HEK293 (cell line): ENCODE data around the gene PSAP.
A peak's percentile ranks its signal among the peaks of the same experiment; 100 is the strongest.

Experiments used
- CTCF ChIA-PET: fragments of 350-600 bp; formaldehyde crosslinking; extraction: SDS; loops from one replicate; lab custom pipeline; 2021; ENCODE audit warnings: antibody characterized with exemption; lab: Yijun Ruan, JAX
- POLR2A ChIA-PET: fragments of 300-600 bp; formaldehyde crosslinking; extraction: SDS; loops from one replicate; lab custom pipeline; 2020; ENCODE audit warnings: antibody characterized with exemption, inconsistent platforms; lab: Yijun Ruan, JAX
- H3K27ac ChIP-seq: fragments of 200-500 bp; sonication (Bioruptor generic); 2 replicates; pipeline ENCODE4 v1.5.1; 2014; ENCODE audit warnings: low read depth, low read length, control low read depth, inconsistent platforms; ENCODE audit errors: extremely low read depth
- H3K36me3 ChIP-seq, 2 experiments: fragments of 200-500 bp in 1 of 2; sonication (Bioruptor generic) in 1 of 2; 1 replicate in 1 of 2; 2 replicates in 1 of 2; pipeline ENCODE4 v1.5.1; 2014 to 2017; ENCODE audit warnings: inconsistent platforms in 2 of 2, low read length in 2 of 2; ENCODE audit not compliant: control insufficient read depth in 2 of 2, insufficient read depth in 1 of 2
- H3K4me1 ChIP-seq: fragments of 200-500 bp; sonication (Bioruptor generic); 2 replicates; pipeline ENCODE4 v1.5.1; 2014; ENCODE audit warnings: mild to moderate bottlenecking, low read length, inconsistent platforms; ENCODE audit not compliant: control insufficient read depth, insufficient read depth
- H3K4me3 ChIP-seq: 2 replicates; pipeline ENCODE4 v1.5.1; 2011; ENCODE audit warnings: low read depth, mild to moderate bottlenecking, control low read depth, low read length, moderate library complexity
- H3K9me3 ChIP-seq: fragments of 200-500 bp; sonication (Bioruptor generic); 2 replicates; pipeline ENCODE4 v1.5.1; 2014; ENCODE audit warnings: low read depth, low read length, inconsistent platforms; ENCODE audit not compliant: control insufficient read depth, insufficient read depth
- BCL11A ChIP-seq: fragments of 450-650 bp; formaldehyde crosslinking; IDR thresholded peaks from 2 replicates; pipeline ENCODE4 v1.5.1; 2016; ENCODE audit warnings: low read depth, missing biosample characterization, missing genetic modification characterization
- MYNN ChIP-seq: fragments of 450-650 bp; formaldehyde crosslinking; IDR thresholded peaks from 2 replicates; pipeline ENCODE4 v1.5.1; 2016; ENCODE audit warnings: missing biosample characterization, missing genetic modification characterization, borderline replicate concordance
- ZIC2 ChIP-seq: fragments of 450-650 bp; formaldehyde crosslinking; IDR thresholded peaks from 2 replicates; pipeline ENCODE4 v1.5.1; 2016; ENCODE audit warnings: missing biosample characterization, missing genetic modification characterization
- ZNF146 ChIP-seq: fragments of 450-650 bp; formaldehyde crosslinking; IDR thresholded peaks from 2 replicates; pipeline ENCODE4 v1.5.1; 2016; ENCODE audit warnings: missing biosample characterization, missing genetic modification characterization
- ZNF16 ChIP-seq: fragments of 450-650 bp; formaldehyde crosslinking; IDR thresholded peaks from 2 replicates; pipeline ENCODE4 v1.5.1; 2016; ENCODE audit warnings: low read depth, missing biosample characterization, missing genetic modification characterization
- ZNF19 ChIP-seq: fragments of 450-650 bp; formaldehyde crosslinking; IDR thresholded peaks from 2 replicates; pipeline ENCODE4; 2016; ENCODE audit warnings: missing biosample characterization, missing genetic modification characterization, low read depth
- ZNF214 ChIP-seq: fragments of 450-650 bp; formaldehyde crosslinking; IDR thresholded peaks from 2 replicates; pipeline ENCODE4 v1.5.1; 2017; ENCODE audit warnings: missing biosample characterization, mild to moderate bottlenecking, missing genetic modification characterization, borderline replicate concordance
- ZNF521 ChIP-seq: fragments of 450-650 bp; formaldehyde crosslinking; IDR thresholded peaks from 2 replicates; pipeline ENCODE4 v1.5.1; 2017; ENCODE audit warnings: missing biosample characterization, mild to moderate bottlenecking, missing genetic modification characterization
- ZNF600 ChIP-seq: fragments of 450-650 bp; formaldehyde crosslinking; IDR thresholded peaks from 2 replicates; pipeline ENCODE4 v1.5.1; 2016; ENCODE audit warnings: missing biosample characterization, missing genetic modification characterization
- ZNF654 ChIP-seq: fragments of 450-650 bp; formaldehyde crosslinking; IDR thresholded peaks from 2 replicates; pipeline ENCODE4 v1.5.1; 2016; ENCODE audit warnings: low read depth, missing biosample characterization, missing genetic modification characterization
- ZNF660 ChIP-seq: fragments of 450-650 bp; IDR thresholded peaks from 2 replicates; pipeline ENCODE4 v1.5.1; 2018; ENCODE audit warnings: missing biosample characterization, mild to moderate bottlenecking, missing genetic modification characterization
- ZSCAN30 ChIP-seq: fragments of 450-650 bp; IDR thresholded peaks from 2 replicates; pipeline ENCODE4 v1.5.1; 2018; ENCODE audit warnings: missing biosample characterization, mild to moderate bottlenecking, missing genetic modification characterization, moderate library complexity
- TF ChIP-seq, protein P1 (sequence below): fragments of 450-650 bp; formaldehyde crosslinking; IDR thresholded peaks from 2 replicates; pipeline ENCODE4 v1.5.1; 2017; ENCODE audit warnings: missing biosample characterization, missing genetic modification characterization
- TF ChIP-seq, protein P2 (sequence below): fragments of 450-650 bp; formaldehyde crosslinking; IDR thresholded peaks from 2 replicates; pipeline ENCODE4; 2016; ENCODE audit warnings: missing biosample characterization, missing genetic modification characterization

Gene PSAP

DNA sequence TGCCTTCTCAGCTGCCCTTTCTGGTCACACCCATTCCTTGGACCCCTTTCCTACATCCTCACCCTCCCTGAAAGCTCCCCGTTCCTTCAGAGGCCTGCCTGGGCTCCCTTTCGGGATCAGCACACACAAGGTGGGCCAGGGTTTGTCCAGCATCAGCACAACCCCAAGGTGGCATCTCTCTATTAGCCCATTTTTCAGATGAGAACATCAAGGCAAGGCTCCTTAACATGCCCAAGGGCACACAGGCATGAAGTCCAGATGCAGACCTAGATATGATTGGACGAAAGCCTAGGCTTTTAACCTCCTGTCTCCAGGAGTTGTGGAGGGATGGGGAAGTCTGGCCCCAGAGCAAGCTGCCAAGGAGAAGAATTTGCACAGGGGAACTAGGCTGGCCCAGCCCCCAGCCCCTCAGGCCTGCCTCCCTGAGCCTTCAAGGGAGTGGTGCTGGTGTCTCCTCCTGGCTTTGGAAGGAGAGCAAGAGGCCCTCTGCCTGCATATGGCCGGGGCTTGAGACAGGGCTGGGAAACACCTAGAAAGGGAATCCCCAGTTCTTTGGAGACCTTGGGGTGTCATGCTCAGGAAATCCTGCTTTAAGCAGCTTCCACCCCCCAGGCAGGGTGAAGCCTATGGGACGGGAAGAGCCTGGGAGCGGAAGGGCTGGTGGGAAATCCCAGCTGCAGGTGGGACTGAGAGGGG is 68.7 kb downstream of the PSAP start:
- POLR2A ChIA-PET, result no interaction called here
- Histone ChIP-seq H3K27ac (no peak overlapping the region), H3K9me3 (no peaks in the 10 kb centered on the region), H3K4me3 (no peak overlapping the region), H3K4me1 (no peaks in the 10 kb centered on the region), H3K36me3 (no peaks in the 10 kb centered on the region)
- TF ChIP-seq, protein P1, sequence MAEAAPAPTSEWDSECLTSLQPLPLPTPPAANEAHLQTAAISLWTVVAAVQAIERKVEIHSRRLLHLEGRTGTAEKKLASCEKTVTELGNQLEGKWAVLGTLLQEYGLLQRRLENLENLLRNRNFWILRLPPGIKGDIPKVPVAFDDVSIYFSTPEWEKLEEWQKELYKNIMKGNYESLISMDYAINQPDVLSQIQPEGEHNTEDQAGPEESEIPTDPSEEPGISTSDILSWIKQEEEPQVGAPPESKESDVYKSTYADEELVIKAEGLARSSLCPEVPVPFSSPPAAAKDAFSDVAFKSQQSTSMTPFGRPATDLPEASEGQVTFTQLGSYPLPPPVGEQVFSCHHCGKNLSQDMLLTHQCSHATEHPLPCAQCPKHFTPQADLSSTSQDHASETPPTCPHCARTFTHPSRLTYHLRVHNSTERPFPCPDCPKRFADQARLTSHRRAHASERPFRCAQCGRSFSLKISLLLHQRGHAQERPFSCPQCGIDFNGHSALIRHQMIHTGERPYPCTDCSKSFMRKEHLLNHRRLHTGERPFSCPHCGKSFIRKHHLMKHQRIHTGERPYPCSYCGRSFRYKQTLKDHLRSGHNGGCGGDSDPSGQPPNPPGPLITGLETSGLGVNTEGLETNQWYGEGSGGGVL, result no peak
- TF ChIP-seq, protein P2, sequence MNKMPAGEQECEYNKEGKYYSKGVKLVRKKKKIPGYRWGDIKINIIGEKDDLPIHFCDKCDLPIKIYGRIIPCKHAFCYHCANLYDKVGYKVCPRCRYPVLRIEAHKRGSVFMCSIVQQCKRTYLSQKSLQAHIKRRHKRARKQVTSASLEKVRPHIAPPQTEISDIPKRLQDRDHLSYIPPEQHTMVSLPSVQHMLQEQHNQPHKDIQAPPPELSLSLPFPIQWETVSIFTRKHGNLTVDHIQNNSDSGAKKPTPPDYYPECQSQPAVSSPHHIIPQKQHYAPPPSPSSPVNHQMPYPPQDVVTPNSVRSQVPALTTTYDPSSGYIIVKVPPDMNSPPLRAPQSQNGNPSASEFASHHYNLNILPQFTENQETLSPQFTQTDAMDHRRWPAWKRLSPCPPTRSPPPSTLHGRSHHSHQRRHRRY (tag by site-specific recombination), result no peak
- TF ChIP-seq ZNF654 (tag by site-specific recombination) (no peak), ZNF600 (tag by site-specific recombination) (no peak), ZNF19 (no peak), ZNF146 (tag by site-specific recombination) (no peak), ZNF16 (tag by site-specific recombination) (no peak), BCL11A (tag by site-specific recombination) (no peak)
- CTCF ChIA-PET, result interaction anchor here (0.7 to 1.1 kb wide), 4 partner anchors 10 to 462 kb away, joined by 3 to 4 read pairs (median 3); no protein-coding TSS in a partner anchor

DNA sequence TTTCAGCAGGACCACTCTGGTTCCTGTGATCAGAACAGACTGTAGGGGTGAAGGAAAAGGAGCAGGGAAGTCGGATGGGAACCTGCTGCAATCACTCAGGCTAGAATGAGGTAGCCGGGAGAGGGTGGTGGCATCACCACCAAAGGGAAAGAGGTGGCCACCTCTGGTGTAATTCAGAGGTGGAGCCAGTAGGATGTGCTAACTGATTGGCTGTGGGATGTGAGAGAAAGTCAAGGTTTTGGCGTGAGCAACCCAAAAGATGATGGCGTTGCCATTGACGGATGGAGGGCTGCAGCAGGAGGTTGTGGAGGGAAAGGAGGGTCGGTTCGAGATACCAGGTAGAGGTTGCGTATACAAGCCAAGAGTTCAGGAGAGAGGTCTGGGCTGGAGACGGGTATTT is 70.3 kb downstream of the PSAP start:
- no peaks in the 10 kb centered on the region for H3K36me3 ChIP-seq
- TF ChIP-seq ZIC2 (tag by site-specific recombination) (no peak), ZNF654 (tag by site-specific recombination) (peak; percentile 26)
- TF ChIP-seq, all 188 proteins: peak for 1
- Histone ChIP-seq H3K27ac (no peak overlapping the region), H3K4me3 (no peak overlapping the region), H3K9me3 (no peaks in the 10 kb centered on the region), H3K4me1 (no peaks in the 10 kb centered on the region)
- POLR2A ChIA-PET, result no interaction called here
- CTCF ChIA-PET, result interaction anchor here (1.6 kb wide), 1 partner anchor 84 kb away, joined by 7 read pairs; no protein-coding TSS in a partner anchor

DNA sequence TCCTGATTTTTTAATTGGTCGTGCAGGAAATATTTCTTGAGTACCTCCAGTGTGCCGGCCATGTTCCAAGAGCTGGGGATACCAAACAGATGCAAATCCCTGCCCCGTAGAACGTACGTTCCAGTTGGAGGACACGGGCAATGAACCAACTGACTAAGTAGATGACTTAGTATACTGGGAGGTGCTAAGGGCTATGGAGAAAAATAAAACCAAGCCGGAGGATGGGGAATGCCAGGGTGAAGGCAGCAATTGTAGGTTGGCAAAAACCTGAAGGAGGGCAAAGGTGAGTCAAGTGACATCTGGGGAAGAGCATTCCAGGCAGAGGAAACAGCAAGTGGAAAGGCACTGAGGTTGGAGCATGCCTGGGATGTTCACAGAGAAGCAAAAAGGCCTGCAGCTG is 70.9 kb downstream of the PSAP start:
- H3K4me1 ChIP-seq, result no peaks in the 10 kb centered on the region
- no peak overlapping the region for H3K27ac ChIP-seq
- H3K9me3 ChIP-seq, result no peaks in the 10 kb centered on the region
- H3K36me3 ChIP-seq, result no peaks in the 10 kb centered on the region
- TF ChIP-seq ZSCAN30 (tag by site-specific recombination) (no peak), MYNN (tag by site-specific recombination) (no peak)
- ChIA-PET POLR2A (no interaction called here), CTCF (interaction anchor here (0.5 to 1.6 kb wide), 2 partner anchors 83 to 210 kb away, joined by 5 to 7 read pairs; no protein-coding TSS in a partner anchor)
- no peak overlapping the region for H3K4me3 ChIP-seq

DNA sequence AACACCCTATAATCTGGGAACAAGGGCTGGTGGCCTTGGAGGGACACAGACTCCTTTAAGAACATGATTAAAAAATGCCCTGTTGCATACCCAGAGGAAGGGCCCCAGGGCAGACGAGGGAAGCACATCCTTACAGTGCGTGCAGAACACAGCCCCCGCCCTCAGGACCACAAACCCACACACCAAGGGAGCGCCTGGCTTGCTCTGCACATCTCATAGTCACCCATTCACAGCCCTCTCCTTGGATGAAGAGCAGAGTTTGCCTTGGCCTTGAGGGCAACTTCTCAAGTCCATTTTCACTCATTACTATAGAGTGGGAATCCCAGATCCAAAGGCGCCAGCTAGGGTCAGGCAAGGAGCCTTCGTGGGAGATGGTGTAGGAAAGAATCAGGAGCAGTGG is 71.4 kb downstream of the PSAP start:
- ChIA-PET CTCF (interaction anchor here (0.5 kb wide), 1 partner anchor 210 kb away, joined by 5 read pairs; no protein-coding TSS in a partner anchor), POLR2A (no interaction called here)
- Histone ChIP-seq H3K4me3 (no peak overlapping the region), H3K9me3 (no peaks in the 10 kb centered on the region)
- TF ChIP-seq ZNF660 (tag by site-specific recombination) (no peak), ZNF521 (tag by site-specific recombination) (no peak), ZNF214 (tag by site-specific recombination) (no peak)
- TF ChIP-seq, all 188 proteins: peak for 0
- no peak overlapping the region for H3K27ac ChIP-seq
- H3K4me1 ChIP-seq, result no peaks in the 10 kb centered on the region
- no peaks in the 10 kb centered on the region for H3K36me3 ChIP-seq
